ENCODE data around the gene CNOT10.
"Not testable (repeated sequence)": the region's sequence is repeated elsewhere in the genome, so short reads cannot be mapped to it uniquely, and the experiment has no call there.

The CNOT10 gene

DNA sequence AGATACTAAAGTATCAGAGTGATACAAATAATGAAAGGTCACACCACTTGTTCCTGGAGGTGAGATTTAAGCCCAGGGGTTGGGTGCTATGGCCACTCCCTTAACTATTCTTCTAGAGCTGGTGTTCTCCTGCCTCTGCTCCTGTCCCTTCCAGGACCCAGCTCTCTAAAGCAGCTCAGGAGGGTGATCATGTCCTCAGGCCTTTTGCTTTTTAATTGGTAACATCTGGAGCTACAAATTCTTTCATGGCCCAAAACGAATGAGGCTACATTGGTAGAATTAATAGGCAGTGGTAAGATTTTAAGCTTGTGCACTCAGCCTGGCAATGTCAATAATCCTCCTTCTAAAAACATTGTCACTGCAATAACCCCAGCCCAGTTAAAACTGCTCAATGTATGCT lies 38.2 kb upstream of the CNOT10 start:
- TF ChIP-seq CTCF (IDR thresholded peaks at IDR 0.05; ENCODE audit: insufficient read depth, low read depth, low read length, missing control alignments) = no peak
- H3K4me3 ChIP-seq (ENCODE audit: low read length) = no peak overlapping the region

DNA sequence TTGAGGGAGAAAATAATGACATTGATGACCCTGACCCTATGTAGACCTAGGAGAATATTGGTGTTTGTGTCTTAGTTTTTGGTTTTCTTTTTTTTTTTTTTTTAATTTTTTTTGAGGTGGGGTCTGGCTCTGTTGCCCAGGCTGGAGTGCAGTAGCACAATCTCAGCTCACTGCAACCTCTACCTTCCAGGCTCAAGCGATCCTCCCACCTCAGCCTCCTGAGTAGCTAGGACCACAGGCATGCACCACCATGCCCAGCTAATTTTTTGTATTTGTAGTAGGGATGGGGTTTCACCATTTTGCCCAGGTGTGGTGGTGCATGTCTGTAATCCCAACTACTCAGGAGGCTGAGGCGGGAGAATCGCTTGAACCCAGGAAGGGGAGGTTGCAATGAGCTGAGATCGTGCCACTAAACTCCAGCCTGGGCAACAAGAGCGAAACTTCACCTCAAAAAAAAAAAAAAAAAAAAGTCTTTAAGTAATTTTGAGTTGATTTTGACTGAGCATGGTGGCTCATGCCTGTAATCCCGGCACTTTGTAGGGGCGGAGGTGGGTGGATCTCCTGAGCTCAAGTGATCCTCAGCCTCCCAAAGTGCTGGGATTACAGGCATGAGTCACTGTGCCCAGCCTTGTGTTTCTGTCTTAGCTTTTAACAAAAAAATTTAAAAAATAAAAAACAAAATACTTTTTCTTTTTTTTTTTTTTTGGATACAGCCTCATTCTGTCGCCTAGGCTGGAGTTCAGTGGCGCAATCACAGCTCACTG lies 32.5 kb upstream of the CNOT10 start:
- not testable (repeated sequence) for H3K4me3 ChIP-seq (ENCODE audit: low read length); DNase-seq (ENCODE audit: low read depth)

More for the DNA sequence above, 38.2 kb upstream of the CNOT10 start:
- DNase-seq (ENCODE audit: low read depth) = no peak

GRCh38 chr3:32655167-32655566 lies 29.8 kb upstream of the CNOT10 start:
- DNase-seq (ENCODE audit: low read depth) = no peak
- TF ChIP-seq CTCF (IDR thresholded peaks at IDR 0.05; ENCODE audit: insufficient read depth, low read depth, low read length, missing control alignments) = no peak

DNA sequence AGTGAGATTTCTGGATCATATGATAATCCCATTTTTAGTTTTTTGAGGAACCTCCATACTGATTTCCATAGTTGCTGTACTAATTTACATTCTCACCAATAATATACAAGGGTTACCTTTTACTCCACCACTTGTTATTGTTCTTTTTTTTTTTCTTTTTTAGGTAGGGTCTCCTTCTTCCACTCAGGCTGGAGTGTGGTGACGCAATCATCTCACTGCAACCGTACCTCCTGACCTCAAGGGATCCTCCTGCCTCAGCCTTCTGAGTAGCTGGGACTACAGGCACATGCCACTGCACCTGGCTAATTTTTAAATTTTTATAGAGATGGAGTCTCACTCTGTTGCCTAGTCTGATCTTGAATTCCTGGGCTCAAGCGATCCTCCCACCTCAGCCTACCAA lies 24.4 kb upstream of the CNOT10 start:
- DNase-seq (ENCODE audit: low read depth) = no peak
- H3K4me3 ChIP-seq (ENCODE audit: low read length) = no peak overlapping the region
- no peak for TF ChIP-seq CTCF (IDR thresholded peaks at IDR 0.05; ENCODE audit: insufficient read depth, low read depth, low read length, missing control alignments)

More at GRCh38 chr3:32655167-32655566, 29.8 kb upstream of the CNOT10 start:
- no peak overlapping the region for H3K4me3 ChIP-seq (ENCODE audit: low read length)

GRCh38 chr3:32662647-32663046 lies 22.3 kb upstream of the CNOT10 start:
- no peak for TF ChIP-seq CTCF (IDR thresholded peaks at IDR 0.05; ENCODE audit: insufficient read depth, low read depth, low read length, missing control alignments)
- H3K4me3 ChIP-seq (ENCODE audit: low read length) = no peak overlapping the region
- no peak for DNase-seq (ENCODE audit: low read depth)

- DNase-seq (ENCODE audit: low read depth) = peak; percentile 61
Measured at GRCh38 chr3:32664630-32665075, 20.3 kb upstream of the CNOT10 start.

GRCh38 chr3:32667072-32667582 lies 17.9 kb upstream of the CNOT10 start:
- TF ChIP-seq CTCF (IDR thresholded peaks at IDR 0.05; ENCODE audit: insufficient read depth, low read depth, low read length, missing control alignments) = no peak

More at GRCh38 chr3:32664630-32665075, 20.3 kb upstream of the CNOT10 start:
- peak; percentile 22 for TF ChIP-seq CTCF (IDR thresholded peaks at IDR 0.05; ENCODE audit: insufficient read depth, low read depth, low read length, missing control alignments)
- not testable (repeated sequence) for H3K4me3 ChIP-seq (ENCODE audit: low read length)

DNA sequence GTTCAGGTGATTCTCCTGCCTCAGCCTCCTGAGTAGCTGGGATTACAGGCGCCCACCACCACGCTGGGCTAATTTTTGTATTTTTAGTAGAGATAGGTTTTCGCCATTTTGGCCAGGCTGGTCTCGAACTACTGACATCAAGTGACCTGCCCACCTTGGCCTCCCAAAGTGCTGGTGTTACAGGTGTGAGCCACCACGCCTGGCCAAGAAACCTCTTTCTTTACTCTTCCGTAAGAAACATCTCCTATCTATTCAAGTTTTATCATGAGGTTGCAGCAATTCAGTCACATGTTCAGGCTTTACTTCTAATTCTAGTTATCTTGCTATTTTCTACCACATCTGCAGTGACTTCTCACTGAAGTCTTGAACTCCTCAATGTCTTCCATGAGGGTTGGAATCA lies 15.8 kb upstream of the CNOT10 start:
- not testable (repeated sequence) for DNase-seq (ENCODE audit: low read depth); H3K4me3 ChIP-seq (ENCODE audit: low read length)

More at GRCh38 chr3:32667072-32667582, 17.9 kb upstream of the CNOT10 start:
- H3K4me3 ChIP-seq (ENCODE audit: low read length) = no peak overlapping the region
- DNase-seq (ENCODE audit: low read depth) = peak; percentile 35

- H3K4me3 ChIP-seq (ENCODE audit: low read length); DNase-seq (ENCODE audit: low read depth): not testable (repeated sequence)
Measured at GRCh38 chr3:32673730-32674129, 11.3 kb upstream of the CNOT10 start.
